ENCODE measurements around the gene BRME1. TPM values are rescaled to one million over a fixed set of nuclear protein-coding genes. Genes with fewer than 3 reads are reported as not detected.

Gene BRME1
- polyA plus RNA-seq, 1 experiment: 0.94 TPM

DNA sequence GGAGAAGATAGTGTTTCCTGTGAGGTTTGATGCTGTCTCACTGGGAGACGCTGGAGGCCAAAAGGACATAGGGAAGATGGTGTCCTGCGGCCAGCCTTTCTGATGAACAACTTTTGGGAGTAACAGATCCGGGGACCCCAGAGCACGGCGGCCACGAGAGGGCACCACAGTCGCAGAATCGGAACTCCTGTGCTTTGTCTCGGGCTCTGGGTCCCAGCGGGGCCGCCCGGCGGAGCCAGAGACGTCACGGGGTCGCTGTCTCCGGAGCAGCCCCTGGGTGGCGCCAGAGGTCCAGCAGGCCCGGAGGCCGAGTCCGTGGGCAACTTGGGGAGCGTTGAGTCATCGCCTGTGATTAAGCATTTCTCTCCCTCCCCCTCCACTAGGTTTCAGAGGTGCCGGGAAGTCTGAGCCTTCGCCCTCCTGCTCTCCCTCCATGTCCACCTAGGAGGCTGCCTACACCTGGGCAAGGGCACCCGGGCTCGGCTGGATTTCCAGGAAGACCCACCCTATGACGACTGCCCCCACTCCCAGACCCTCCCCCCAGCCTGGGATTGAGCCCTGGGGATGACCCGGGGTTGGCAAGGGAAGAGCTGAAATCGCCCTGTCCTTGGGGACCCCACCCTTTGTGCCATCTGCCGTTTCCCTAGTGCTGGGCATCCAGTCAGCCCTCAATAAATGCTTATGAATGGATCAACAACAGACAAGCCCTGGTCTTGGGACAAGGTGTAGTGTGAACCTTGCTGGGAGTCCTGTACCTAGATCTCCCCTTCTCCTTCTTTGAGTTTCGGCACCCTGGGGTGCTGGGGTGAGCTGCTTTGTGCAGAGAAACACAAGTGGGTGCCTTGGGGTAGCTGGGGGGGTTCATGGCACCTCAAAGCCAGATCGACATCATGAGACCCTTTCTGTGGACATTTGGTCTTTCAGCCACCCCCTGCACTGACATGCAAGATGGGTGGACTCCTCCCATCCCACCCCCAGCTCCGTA is 25.6 kb downstream of the BRME1 start:
- H3K4me3 ChIP-seq (ENCODE audit: low read depth, low read length): no peak overlapping the region
- CTCF ChIA-PET: interaction anchor here (0.6 to 6.3 kb wide), 43 partner anchors 11 to 601 kb away, joined by 3 to 89 read pairs (median 4); partner anchors contain the start of genes ASF1B, MISP3 and PODNL1
- H3K27me3 ChIP-seq (ENCODE audit: control insufficient read depth, insufficient read depth, low read length): no peaks in the 10 kb centered on the region
- peak; percentile 73 for DNase-seq (ENCODE audit: low read depth)
- TF ChIP-seq, protein P1, sequence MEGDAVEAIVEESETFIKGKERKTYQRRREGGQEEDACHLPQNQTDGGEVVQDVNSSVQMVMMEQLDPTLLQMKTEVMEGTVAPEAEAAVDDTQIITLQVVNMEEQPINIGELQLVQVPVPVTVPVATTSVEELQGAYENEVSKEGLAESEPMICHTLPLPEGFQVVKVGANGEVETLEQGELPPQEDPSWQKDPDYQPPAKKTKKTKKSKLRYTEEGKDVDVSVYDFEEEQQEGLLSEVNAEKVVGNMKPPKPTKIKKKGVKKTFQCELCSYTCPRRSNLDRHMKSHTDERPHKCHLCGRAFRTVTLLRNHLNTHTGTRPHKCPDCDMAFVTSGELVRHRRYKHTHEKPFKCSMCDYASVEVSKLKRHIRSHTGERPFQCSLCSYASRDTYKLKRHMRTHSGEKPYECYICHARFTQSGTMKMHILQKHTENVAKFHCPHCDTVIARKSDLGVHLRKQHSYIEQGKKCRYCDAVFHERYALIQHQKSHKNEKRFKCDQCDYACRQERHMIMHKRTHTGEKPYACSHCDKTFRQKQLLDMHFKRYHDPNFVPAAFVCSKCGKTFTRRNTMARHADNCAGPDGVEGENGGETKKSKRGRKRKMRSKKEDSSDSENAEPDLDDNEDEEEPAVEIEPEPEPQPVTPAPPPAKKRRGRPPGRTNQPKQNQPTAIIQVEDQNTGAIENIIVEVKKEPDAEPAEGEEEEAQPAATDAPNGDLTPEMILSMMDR (IDR thresholded peaks at IDR 0.05; ENCODE audit: insufficient read depth, low read depth, low read length): peak; percentile 99
- POLR2A ChIA-PET: no interaction called here
- no peaks in the 10 kb centered on the region for H3K36me3 ChIP-seq (ENCODE audit: control insufficient read depth, insufficient read depth, low read length)

DNA sequence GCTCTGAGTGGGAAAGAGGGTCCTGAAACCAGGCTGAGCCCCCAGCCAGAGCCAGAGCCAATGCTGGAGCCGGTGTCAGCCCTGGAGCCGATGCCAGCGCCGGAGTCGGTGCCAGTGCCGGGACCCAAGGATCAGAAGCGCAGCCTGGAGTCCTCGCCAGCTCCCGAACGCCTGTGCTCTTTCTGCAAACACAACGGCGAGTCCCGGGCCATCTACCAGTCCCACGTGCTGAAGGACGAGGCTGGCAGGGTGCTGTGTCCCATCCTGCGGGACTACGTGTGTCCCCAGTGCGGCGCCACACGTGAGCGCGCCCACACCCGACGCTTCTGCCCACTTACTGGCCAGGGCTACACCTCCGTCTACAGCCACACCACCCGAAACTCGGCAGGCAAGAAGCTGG is 28.6 kb downstream of the BRME1 start:
- no peaks in the 10 kb centered on the region for H3K27me3 ChIP-seq (ENCODE audit: control insufficient read depth, insufficient read depth, low read length)
- TF ChIP-seq, protein P1 (IDR thresholded peaks at IDR 0.05; ENCODE audit: insufficient read depth, low read depth, low read length): no peak
- H3K36me3 ChIP-seq (ENCODE audit: control insufficient read depth, insufficient read depth, low read length): no peaks in the 10 kb centered on the region
- ChIA-PET POLR2A (no interaction called here), CTCF (interaction anchor here (0.5 to 6.3 kb wide), 4 partner anchors 195 to 263 kb away, joined by 3 to 89 read pairs (median 4); partner anchors contain the start of genes ASF1B and MISP3)
- DNase-seq (ENCODE audit: low read depth): no peak
- no peak overlapping the region for H3K4me3 ChIP-seq (ENCODE audit: low read depth, low read length)

DNA sequence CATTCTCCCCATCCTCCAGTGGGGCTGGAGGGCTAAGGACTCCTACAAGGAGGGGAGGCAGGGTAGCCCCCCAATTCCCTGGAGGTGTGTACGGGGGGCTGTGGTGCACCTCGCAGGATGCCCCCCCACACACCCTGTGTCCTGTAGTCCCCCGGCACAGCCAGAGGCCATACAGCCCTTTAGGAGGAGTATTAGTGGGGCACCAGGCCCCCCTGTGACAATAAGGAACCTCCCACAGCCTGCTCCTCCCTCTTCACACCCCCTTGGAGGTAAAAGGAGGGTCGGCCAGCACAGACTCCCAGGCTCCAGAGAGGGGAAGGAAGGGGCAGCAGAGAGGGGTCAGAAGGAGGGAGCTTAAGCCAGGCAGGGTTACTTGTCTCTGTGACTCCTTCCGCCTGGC is 29.1 kb downstream of the BRME1 start, which contains the start of gene NANOS3:
TSS of gene NANOS3 (plus strand) at position 301 of the 400 bp plus-strand sequence. CDS start 115 bp downstream, outside the sequence.
- POLR2A ChIA-PET: no interaction called here

DNA sequence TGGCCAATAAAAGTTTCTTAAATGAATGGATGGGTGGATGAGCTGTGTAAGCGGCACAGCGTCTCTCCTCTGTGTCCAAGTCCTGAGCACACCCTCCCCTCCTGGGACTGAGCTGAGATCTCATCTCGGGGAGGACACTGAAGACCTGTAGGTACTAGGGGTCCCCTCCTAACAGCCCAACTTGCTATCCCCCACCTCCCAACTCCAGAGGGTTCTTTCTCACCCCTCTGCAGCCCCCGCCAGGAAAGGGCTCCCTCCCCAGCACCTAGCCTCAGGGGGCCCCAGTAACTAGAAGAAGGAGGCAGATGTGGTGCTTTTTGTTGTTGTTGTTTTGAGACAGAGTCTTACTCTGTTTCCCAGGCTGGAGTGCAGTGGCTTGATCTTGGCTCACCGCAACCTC is 30.1 kb downstream of the BRME1 start:
- Histone ChIP-seq H3K27me3 (ENCODE audit: control insufficient read depth, insufficient read depth, low read length) (no peaks in the 10 kb centered on the region), H3K36me3 (ENCODE audit: control insufficient read depth, insufficient read depth, low read length) (no peaks in the 10 kb centered on the region), H3K4me3 (ENCODE audit: low read depth, low read length) (no peak overlapping the region)
- POLR2A ChIA-PET: no interaction called here
- TF ChIP-seq, protein P1 (IDR thresholded peaks at IDR 0.05; ENCODE audit: insufficient read depth, low read depth, low read length): no peak
- no peak for DNase-seq (ENCODE audit: low read depth)
- CTCF ChIA-PET: interaction anchor here (0.7 to 1.5 kb wide), 7 partner anchors 156 to 206 kb away, joined by 3 to 5 read pairs (median 3); partner anchors contain the start of gene IL27RA

More for the DNA sequence above, 29.1 kb downstream of the BRME1 start, which contains the start of gene NANOS3:
- TF ChIP-seq, protein P1 (IDR thresholded peaks at IDR 0.05; ENCODE audit: insufficient read depth, low read depth, low read length): no peak
- no peaks in the 10 kb centered on the region for H3K36me3 ChIP-seq (ENCODE audit: control insufficient read depth, insufficient read depth, low read length)
- H3K27me3 ChIP-seq (ENCODE audit: control insufficient read depth, insufficient read depth, low read length): no peaks in the 10 kb centered on the region
- DNase-seq (ENCODE audit: low read depth): no peak
- CTCF ChIA-PET: interaction anchor here (0.9 to 6.3 kb wide), 4 partner anchors 182 to 260 kb away, joined by 3 to 89 read pairs (median 4); partner anchors contain the start of genes ASF1B and MISP3
- H3K4me3 ChIP-seq (ENCODE audit: low read depth, low read length): no peak within 1 kb of the TSS

Measured in BJ (cell line).